Stimulated activated CD4-positive, alpha-beta T cell treated with anti-CD3 and anti-CD28 coated beads, Interleukin-2, amount 100 ng/mL, for 24 hours (primary cell): ENCODE results near the gene BLTP3A.

Experiments
- DNase-seq, 2 donors: peaks; one replicate each; pipeline ENCODE4 v3.0.0-alpha.2; 2020

The BLTP3A gene

DNA sequence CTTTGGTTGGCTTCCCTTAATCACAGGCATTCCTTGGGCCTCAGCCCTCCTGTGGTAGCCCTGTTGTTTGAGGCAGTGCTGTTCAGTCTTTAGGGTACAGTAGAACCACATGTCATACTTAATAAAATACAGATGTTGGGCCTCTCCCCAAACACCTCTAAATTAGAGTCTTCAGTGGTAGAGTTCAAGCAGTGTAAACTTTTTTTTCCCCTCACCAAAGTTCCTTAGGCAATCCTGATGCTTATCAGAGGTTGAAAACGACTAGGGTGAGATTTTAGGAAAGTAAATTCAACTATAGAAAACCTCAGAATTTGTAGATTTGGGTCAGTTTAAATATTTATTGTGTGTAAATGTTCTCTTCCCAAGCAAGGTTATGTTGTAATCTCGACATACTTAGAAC, 44.6 kb downstream of the BLTP3A start:
- DNase-seq = no peak

DNA sequence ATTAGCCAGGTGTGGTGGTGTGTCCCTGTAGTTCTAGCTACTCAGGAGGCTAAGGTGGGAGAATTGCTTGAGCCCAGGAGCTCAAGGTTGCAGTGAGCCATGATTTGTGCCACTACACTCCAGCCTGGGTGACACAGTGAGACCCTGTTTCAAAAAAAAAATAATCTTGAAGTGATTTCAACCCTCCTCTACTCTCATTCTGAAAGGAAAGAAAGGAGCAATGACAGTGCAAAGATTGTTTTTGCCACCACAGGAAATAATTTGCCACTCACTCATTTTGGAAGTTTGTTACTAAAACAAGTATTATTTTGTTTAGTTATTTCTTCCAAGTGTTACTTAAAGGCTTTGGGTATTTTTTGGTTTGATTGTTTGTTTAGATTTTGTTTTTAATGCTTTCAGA, 45.6 kb downstream of the BLTP3A start:
- no peak for DNase-seq

GRCh38 chr6:34839666-34840352, 47.9 kb downstream of the BLTP3A start:
- DNase-seq = no peak
